HG02852 (cell line): ENCODE measurements around the gene CHRD.
"Not testable (repeated sequence)": the region's sequence is repeated elsewhere in the genome, so short reads cannot be mapped to it uniquely, and the experiment has no call there.

Experiments
- ATAC-seq: cut with Tn5 transposase; IDR thresholded peaks from one replicate; pipeline ENCODE4 v1.9.1; 2021; ENCODE audit warnings: mild to moderate bottlenecking, moderate library complexity; ENCODE audit not compliant: unreplicated experiment

The CHRD gene

DNA sequence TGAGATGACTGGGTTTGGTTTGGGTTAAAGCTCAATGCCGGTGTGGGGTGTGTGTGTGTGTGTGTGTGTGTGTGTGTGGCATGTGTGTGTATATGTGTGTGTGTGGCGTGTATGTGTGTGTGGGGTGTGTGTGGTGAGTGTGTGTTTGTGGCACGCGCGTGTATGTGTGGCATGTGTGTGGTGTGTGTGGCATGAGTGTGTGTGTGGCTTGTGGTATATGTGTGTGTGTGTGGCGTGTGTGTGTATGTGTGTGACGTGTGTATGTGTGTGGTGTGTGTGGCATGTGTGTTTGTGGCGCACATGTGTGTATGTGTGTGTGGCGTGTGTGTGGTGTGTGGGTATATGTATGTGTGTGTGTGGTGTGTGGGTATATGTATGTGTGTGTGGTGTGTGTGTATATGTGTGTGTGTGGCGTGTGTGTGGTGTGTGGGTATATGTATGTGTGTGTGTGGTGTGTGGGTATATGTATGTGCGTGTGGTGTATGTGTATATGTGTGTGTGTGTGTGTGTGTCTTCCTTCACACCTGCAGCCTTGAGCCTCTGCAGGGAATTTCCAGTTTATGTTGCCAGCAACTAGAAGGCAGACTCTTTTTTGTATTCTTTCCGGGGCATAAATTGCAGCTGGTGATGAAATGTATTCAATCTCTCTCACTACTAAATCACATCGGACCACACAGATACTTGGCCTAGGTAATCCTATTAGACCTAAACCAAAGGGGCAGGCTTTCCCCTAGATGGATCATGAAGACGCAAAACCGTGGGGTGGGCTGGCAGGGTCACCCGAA lies 34.8 kb downstream of the CHRD start:
- no peak for ATAC-seq

- ATAC-seq, result no peak
Observed at GRCh38 chr3:184415203-184415490, 35.3 kb downstream of the CHRD start.

DNA sequence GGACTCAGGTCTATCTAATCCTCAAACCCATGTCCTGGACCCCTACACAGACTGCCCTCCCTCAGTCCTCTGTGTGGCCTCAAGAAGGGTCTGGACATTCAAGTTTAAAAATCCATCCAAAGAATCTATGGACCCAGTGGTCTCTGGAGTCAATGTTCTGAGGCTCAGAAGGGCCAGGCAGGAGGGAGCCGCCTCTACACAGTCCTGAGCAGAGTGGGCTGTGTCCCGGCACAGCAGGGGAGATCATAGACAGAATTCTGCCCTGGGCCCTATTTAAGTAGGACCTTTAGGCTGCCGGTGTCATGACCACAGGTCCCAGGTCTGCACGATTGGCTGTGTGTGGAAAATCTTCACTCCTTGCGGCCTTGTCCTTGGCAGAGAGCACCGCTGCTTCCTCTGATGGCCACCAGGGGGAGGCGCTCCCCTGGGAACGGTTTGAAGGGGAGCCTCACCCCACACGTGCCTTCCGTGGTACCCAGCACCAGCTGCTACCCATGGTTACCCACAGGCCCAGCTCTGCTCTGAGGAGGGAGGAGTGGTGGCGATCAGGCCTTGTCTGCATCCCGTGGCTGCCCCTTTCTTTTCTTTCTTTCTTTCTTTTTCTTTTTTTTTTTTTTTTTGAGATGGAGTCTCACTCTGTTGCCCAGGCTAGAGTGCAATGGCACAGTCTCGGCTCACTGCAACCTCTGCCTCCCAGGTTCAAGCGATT lies 37.9 kb downstream of the CHRD start:
- ATAC-seq, result peak; percentile 68

GRCh38 chr3:184419171-184419570 lies 39.3 kb downstream of the CHRD start:
- ATAC-seq, result no peak

DNA sequence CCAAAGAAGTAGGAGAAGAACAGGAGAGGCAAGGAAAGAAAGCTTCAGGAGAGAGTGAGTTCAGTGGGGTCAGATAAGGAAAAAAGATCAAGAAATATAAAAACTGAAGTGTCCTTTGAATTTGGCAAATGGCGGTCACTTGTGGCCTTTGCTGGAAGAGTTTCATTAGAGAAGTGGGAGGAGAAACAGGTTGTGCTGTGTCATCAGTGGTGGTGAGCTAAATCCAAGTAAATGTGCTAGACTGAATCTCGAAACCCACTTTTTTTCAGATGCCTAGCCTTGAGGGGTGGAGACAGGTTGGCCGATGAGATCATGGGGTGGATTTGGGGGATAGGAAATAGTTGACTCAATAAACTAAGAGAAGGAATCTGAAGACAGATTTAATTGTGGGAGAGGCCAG lies 43.7 kb downstream of the CHRD start:
- ATAC-seq, result no peak

DNA sequence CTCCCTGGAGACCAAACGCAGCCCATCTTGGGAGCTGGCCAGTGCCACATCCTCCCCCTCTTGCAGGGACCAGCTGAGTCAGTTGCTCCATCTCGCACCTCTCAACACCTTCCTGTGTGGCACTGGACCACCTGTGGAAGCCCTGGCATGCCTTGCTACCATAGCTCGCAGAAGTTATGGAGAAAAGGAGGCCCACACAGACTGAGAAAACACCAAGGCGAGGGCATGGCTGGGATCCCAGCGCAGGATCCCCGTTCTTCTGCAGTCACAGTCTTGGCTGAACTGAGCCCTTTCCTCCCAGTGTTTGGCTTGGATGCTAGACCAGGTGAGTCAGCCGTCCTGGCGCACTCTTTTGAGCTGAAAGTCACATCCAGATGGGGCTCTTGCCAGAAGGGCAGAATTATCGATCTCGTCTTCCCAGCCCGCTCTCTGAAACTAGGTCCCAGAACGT lies 46.9 kb downstream of the CHRD start:
- ATAC-seq, result no peak

GRCh38 chr3:184428561-184429175 lies 48.8 kb downstream of the CHRD start:
- ATAC-seq, result no peak

DNA sequence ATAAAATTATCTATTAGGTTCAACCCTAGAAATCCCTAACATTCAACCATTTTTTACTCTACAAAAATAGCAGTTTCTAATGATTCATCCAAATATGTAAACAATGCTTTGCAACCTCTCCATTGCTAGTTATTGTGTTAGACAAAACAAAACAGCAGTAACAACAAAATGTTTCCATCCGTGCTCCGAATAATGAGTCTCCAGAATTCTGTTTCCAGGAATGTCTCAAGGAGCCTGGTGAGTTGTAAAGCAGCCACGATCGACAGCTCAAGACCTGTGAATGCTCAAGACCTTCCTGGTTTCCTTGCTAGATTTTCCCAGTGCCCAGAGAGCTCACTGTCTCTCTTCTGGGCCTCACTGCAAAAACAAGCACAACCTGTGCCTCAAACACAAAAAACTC lies 49.9 kb downstream of the CHRD start:
- ATAC-seq, result no peak

GRCh38 chr3:184430940-184431339 lies 51.1 kb downstream of the CHRD start:
- ATAC-seq, result no peak

DNA sequence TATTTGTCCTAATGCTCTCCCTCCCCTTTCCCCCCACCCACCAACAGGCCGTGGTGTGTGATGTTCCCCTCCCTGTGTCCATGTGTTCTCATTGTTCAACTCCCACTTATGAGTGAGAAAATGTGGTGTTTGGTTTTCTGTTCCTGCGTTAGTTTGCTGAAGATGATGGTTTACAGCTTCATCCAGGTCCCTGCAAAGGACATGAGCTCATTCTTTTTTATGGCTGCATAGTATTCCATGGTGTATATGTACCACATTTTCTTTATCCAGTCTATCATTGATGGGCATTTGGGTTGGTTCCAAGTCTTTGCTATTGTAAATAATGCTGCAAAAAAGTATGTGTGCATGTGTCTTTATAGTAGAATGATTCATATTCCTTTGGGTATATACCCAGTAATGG lies 53.3 kb downstream of the CHRD start:
- not testable (repeated sequence) for ATAC-seq

GRCh38 chr3:184439096-184439495 lies 59.2 kb downstream of the CHRD start:
- ATAC-seq, result no peak
